ENCODE measurements around the gene LNP1. TPM values are rescaled to one million over a fixed set of nuclear protein-coding genes. Genes with fewer than 3 reads are reported as not detected.

LNP1 gene
- total RNA-seq, 1 donor from 2014 or later, result 1.3 TPM

DNA sequence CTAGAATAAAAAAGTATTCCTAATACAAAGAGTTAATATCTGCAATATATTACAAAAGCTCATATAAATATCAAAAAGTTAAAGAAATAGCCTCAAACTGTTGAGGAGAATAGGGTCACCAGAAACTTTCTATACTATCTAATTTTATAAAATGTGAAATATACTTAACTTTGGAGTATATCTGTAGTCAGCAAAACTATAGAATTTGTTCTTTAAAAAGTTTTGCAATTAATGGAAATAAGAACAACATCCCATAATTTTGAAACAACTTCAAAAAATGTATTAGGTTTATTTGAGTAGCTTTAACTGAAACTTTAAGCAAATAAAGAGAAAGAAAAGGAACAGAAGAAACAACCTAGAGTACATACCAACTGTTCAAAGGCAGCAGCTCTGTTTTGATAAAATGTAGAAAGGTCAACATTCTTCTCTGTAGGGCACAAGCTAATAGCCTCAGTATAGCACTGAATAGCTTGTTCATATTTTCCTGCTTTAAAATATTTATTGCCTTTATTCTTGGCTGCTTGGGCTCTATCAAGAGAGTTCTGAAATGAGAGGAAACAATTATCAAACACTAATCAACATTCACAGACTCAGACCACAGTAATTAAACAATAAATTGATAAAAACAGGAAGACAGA is 14.8 kb upstream of the LNP1 start:
- peaks cover 15 to 43% of the 10 kb centered on the region in 2 donors for H3K36me3 ChIP-seq
- DNase-seq (ENCODE audit: low spot score in 2 of 2), result no peak
- TF ChIP-seq, protein P1, sequence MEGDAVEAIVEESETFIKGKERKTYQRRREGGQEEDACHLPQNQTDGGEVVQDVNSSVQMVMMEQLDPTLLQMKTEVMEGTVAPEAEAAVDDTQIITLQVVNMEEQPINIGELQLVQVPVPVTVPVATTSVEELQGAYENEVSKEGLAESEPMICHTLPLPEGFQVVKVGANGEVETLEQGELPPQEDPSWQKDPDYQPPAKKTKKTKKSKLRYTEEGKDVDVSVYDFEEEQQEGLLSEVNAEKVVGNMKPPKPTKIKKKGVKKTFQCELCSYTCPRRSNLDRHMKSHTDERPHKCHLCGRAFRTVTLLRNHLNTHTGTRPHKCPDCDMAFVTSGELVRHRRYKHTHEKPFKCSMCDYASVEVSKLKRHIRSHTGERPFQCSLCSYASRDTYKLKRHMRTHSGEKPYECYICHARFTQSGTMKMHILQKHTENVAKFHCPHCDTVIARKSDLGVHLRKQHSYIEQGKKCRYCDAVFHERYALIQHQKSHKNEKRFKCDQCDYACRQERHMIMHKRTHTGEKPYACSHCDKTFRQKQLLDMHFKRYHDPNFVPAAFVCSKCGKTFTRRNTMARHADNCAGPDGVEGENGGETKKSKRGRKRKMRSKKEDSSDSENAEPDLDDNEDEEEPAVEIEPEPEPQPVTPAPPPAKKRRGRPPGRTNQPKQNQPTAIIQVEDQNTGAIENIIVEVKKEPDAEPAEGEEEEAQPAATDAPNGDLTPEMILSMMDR (IDR thresholded peaks at IDR 0.05), result no peak
- no peak overlapping the region for H3K4me3 ChIP-seq
- H3K27me3 ChIP-seq, result no peaks in the 10 kb centered on the region
- H3K27ac ChIP-seq, result peak overlapping the region in 1 of 2 donors; percentile 4
- peaks cover 3 to 15% of the 10 kb centered on the region in 2 donors for H3K4me1 ChIP-seq
- intact Hi-C loops (cut with DNase I), result no loop called here
- peaks cover 0 to 7% of the 10 kb centered on the region in 2 donors for H3K9me3 ChIP-seq

DNA sequence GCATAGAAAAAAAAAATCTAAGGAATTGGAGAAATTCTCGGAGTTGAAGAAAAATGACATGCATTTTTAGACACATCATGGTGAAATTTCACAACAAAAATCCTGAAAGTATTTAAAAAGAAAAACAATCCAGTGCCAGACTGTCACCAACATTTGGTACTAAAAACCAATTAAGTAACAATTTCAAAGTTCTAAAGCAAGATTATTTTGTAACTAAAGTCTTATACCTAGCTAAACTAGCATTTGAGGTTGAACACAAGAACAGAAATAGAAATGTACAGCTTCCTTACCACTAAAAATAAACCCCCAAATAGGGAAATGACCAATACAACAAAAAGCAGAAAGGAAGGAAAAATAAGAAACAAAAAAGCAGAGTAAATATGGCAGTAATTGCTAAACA is 12.3 kb upstream of the LNP1 start:
- H3K27me3 ChIP-seq, result no peaks in the 10 kb centered on the region
- H3K27ac ChIP-seq, result no peak overlapping the region
- peaks cover 0 to 20% of the 10 kb centered on the region in 2 donors for H3K36me3 ChIP-seq
- intact Hi-C loops (cut with DNase I), result no loop called here
- peaks cover 3 to 15% of the 10 kb centered on the region in 2 donors for H3K4me1 ChIP-seq
- no peak overlapping the region for H3K4me3 ChIP-seq
- H3K9me3 ChIP-seq, result peaks cover 0 to 7% of the 10 kb centered on the region in 2 donors
- no peak for DNase-seq (ENCODE audit: low spot score in 2 of 2)
- TF ChIP-seq, protein P1 (IDR thresholded peaks at IDR 0.05), result no peak

DNA sequence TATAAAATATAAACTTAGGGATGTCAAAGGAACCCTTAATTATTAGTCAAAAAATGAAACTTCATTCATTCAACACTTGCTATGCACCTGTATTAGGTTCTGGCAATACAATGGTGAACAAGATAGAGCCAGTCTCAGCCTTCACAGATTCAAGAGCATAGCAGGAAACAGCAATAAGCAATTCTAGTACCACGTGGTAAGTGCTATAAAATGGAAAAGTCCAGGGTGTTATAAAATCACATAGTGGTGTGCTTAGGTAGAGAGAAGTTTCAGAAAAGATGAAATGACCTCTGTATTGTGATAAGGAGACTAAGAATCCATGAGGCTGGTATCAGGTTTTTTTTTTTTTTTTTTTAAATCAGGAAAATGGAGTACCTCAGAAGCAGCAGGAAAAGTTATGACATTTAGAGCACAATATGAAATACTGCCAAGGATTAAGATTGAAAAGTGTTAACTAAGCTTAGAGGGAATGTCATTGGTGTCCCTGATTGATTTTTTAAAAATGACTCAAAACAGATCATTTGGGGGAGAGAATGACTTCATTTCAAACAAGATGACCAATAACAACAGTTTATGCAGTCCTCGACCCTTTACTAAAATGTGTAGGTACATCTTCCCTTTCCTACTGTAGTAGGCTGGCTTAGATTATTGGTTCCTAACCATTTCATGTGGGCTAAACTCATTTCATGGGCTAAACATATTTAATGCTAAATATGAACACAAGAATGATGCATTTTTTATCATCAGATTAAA is 5.5 kb upstream of the LNP1 start:
- Histone ChIP-seq H3K27ac (no peak overlapping the region), H3K9me3 (no peaks in the 10 kb centered on the region), H3K27me3 (no peaks in the 10 kb centered on the region), H3K4me3 (no peak overlapping the region), H3K36me3 (no peaks in the 10 kb centered on the region), H3K4me1 (peaks cover 4 to 10% of the 10 kb centered on the region in 2 donors)
- no peak for DNase-seq (ENCODE audit: low spot score in 2 of 2)
- TF ChIP-seq, protein P1 (IDR thresholded peaks at IDR 0.05), result no peak
- intact Hi-C loops (cut with DNase I), result no loop called here

DNA sequence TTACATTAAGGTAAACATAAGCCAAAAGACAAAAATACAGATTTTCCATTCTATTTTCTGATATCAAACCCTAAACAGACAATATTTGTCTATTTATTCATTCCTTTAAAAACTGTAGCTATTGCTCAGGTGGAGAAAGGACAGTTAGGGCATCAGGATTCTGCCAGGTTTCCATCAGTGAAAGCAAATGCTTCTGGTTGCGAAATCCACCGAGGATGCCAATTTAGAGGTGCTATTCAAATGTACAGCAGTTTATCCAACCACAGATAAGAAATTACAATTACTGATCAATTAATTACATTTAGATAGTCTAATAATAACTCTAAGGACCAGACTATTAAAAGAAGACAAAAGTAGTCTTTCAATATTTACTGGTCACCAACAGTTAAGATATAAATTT is 4.4 kb upstream of the LNP1 start:
- Histone ChIP-seq H3K27ac (no peak overlapping the region), H3K36me3 (no peaks in the 10 kb centered on the region), H3K4me3 (no peak overlapping the region), H3K9me3 (no peaks in the 10 kb centered on the region), H3K4me1 (peaks cover 4 to 10% of the 10 kb centered on the region in 2 donors), H3K27me3 (no peaks in the 10 kb centered on the region)
- intact Hi-C loops (cut with DNase I), result no loop called here
- DNase-seq (ENCODE audit: low spot score in 2 of 2), result no peak
- TF ChIP-seq, protein P1 (IDR thresholded peaks at IDR 0.05), result no peak

DNA sequence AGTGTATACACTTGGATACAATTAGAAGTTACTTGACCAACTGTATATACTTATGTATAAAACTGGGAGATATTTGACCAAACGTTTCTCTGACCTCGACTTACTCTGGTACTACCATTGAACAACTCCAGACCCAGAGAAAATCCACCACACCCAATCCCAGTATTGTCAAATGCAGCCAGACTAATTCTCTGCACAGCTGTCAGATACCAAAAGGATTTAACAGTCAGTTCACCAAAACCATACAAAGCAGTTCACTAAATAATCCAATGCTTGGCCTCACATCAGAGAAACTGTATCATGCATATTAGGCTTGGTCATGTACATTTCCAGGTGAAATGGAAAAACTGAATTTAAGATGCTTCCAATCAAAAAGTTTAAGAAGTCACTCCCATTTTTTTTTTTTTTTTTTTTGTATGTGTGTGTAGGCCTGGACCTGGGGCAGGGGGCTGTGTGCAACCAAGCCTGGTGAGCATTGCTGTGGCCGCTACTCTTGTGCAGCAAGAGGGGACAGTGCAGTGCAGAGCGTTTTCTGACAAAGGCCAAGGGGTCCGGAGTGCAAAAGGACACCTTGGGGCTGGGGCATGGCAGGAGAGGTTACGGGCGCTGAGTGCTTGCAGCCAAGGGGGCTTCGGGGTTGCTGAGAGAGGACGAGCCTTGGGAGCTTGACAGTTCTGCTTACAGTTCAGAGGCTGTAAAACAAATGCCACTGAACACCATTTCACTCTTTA is 1.8 kb upstream of the LNP1 start:
- peak overlapping the region in 1 of 2 donors; percentile 90 for H3K27ac ChIP-seq
- peaks cover 10 to 30% of the 10 kb centered on the region in 2 donors for H3K4me1 ChIP-seq
- no peaks in the 10 kb centered on the region for H3K9me3 ChIP-seq
- no peaks in the 10 kb centered on the region for H3K36me3 ChIP-seq
- intact Hi-C loops (cut with DNase I), result loop anchor here (2.0 to 5.0 kb wide), 3 partner anchors 309 to 1277 kb away; partner anchors contain the start of genes PCNP, TFG and ZBTB11
- TF ChIP-seq, protein P1 (IDR thresholded peaks at IDR 0.05), result no peak
- no peak for DNase-seq (ENCODE audit: low spot score in 2 of 2)
- H3K27me3 ChIP-seq, result no peaks in the 10 kb centered on the region
- H3K4me3 ChIP-seq, result peak overlapping the region; percentile 89 to 92
